Muscle of leg (tissue), 11 donors: ENCODE measurements around the gene VCL. TPM values are rescaled to one million over a fixed set of nuclear protein-coding genes. Genes with fewer than 3 reads are reported as not detected.
A peak's percentile ranks its signal among the peaks of the same experiment; 100 is the strongest.
"Not testable (repeated sequence)": the region's sequence is repeated elsewhere in the genome, so short reads cannot be mapped to it uniquely, and the experiment has no call there.

Experiments used
- DNase-seq: peaks from one replicate; pipeline ENCODE4 v3.0.0; 2013
- H3K27ac ChIP-seq: one replicate; pipeline ENCODE4 v1.5.1; 2013; ENCODE audit warnings: mild to moderate bottlenecking, low read length, control low read depth
- H3K27me3 ChIP-seq: one replicate; pipeline ENCODE4 v1.6.1; 2013; ENCODE audit warnings: low read length; ENCODE audit not compliant: control insufficient read depth, insufficient read depth
- H3K36me3 ChIP-seq: one replicate; pipeline ENCODE4 v1.6.1; 2013; ENCODE audit warnings: low read length; ENCODE audit not compliant: control insufficient read depth, insufficient read depth
- H3K4me1 ChIP-seq: one replicate; pipeline ENCODE4 v1.6.1; 2013; ENCODE audit warnings: low read length; ENCODE audit not compliant: control insufficient read depth, insufficient read depth
- H3K4me3 ChIP-seq: one replicate; pipeline ENCODE4 v1.5.1; 2013; ENCODE audit warnings: low read length, control low read depth
- H3K9me3 ChIP-seq: replicated peaks from 2 replicates; pipeline ENCODE4 v1.6.1; 2013; ENCODE audit warnings: low read depth, low read length; ENCODE audit not compliant: control insufficient read depth
- WGBS: methylation state at CpG from one replicate; pipeline ENCODE4 v1.1.5; 2013; ENCODE audit warnings: missing lambda C conversion rate; ENCODE audit not compliant: insufficient coverage; 5-methylcytosine and 5-hydroxymethylcytosine counted together
- polyA plus RNA-seq, 8 donors: library from polyadenylated mRNA; unstranded; fragments of 120-200 nt; gene quantifications; one replicate each; pipeline versions ENCODE4 v1.2.1 to v1.2.3, GENCODE V29; 2013; ENCODE audit warnings: inconsistent platforms in 1 of 8, low replicate concordance in 1 of 8; ENCODE audit not compliant: insufficient read length in 8 of 8, insufficient read depth in 1 of 8
- total RNA-seq: library from RNA; stranded (reverse); fragments of 120-200 nt; gene quantifications from one replicate; pipeline ENCODE4 v1.2.4, GENCODE V29; 2013

The VCL gene
- total and polyA plus RNA-seq, 9 donors: 99.2 to 153 (median 124) TPM

DNA sequence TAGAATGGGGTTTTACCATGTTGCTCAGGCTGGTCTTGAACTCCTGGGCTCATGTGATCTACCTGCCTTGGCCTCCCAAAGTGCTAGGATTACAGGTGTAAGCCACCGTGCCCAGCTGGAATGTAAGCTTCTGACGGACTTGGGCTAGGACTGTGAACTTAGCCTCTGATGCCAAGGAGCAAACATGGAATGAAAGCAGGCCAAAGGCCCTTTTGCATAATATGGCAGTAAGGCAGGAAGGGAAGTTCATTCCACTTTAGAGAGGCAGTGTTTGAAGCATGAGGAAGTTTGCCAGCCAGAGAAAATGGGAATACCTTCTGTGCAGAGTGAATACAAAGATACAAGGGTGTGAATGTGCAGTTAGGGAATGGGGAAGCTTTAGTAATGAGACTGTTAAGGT is 20.3 kb downstream of the VCL start:
- peaks cover 2% of the 10 kb centered on the region for H3K36me3 ChIP-seq
- H3K27me3 ChIP-seq: no peaks in the 10 kb centered on the region
- H3K27ac ChIP-seq: no peak overlapping the region
- 65% methylated on average over 2 of the region's 2 CpGs for WGBS
- no peak overlapping the region for H3K4me3 ChIP-seq
- H3K9me3 ChIP-seq: no peaks in the 10 kb centered on the region
- peaks cover 3% of the 10 kb centered on the region for H3K4me1 ChIP-seq
- DNase-seq: peak; percentile 63

DNA sequence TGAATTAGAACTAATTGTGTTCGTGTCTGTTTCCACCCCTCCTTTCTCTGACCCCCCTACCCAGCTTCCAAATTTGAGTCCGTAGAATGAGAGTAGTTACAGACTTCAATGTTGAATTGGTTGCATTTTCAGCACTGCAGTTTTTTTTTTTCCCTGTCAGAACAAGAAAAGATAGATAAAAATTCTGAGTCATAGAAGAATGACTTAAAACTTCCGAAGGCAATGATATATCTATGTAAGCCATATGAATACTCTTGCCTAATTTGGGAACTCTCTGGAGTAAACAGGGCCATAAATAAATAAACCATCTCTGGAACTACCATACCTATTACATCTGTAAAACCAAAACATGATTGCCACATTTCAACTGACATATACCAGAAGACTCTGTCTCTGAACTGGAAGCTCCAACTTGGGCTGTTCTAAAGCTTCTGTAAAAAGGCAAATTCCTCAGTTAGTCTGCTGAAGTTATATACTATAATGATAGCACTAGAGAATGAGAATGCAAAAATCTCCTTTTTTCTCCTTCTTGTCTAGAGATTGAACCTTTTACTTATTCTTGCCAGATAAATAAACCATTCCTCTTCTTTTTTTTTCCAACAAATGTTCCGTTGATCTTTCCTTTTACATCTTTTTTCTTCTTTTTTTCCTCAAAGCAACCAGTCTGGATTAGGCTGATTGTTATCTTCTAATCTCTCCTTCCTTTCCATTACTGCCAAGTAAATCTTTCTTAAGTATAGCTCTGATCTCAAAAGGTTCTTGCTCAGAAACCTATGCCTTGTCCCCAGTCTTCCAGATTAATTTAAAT is 23.5 kb downstream of the VCL start:
- Histone ChIP-seq H3K27ac (no peak overlapping the region), H3K4me1 (peaks cover 3% of the 10 kb centered on the region)
- WGBS: no CpG with 5 or more reads among the region's 4 CpGs

DNA sequence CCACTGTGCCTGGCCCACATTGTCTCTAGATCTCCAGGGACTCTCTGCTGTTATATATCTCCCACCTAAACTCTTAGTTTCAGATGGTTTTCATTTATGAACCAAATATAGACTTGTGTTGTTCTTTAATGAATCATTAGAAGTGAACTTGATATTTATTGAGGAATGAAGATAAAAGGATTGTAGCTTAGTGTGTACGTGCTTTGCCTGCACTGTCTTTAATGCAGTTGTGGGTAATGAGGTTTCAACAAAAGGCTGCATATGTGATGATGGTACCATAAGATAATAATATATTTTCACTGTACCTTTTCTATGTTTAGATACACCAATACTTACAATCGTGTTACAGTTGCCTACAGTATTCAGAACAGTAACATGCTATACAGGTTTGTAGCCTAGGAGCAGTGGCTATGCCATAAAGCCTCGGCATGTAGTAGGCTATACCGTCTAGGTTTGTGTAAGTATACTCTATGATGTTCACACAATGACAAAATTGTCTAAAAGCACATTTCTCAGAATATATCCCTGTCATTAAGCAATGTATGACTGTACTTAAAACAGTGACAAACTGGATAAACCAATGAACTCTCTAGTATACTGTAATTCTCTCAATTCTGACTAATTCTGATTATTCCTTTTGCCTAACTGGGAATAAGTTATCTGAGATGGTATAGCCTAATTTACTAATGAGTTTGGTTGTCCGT is 25.2 kb downstream of the VCL start:
- H3K4me1 ChIP-seq: peaks cover 2% of the 10 kb centered on the region
- H3K9me3 ChIP-seq: no peaks in the 10 kb centered on the region
- H3K36me3 ChIP-seq: peaks cover 4% of the 10 kb centered on the region
- DNase-seq: no peak
- H3K4me3 ChIP-seq: no peak overlapping the region
- H3K27ac ChIP-seq: no peak overlapping the region
- WGBS: no CpG with 5 or more reads among the region's 5 CpGs
- no peaks in the 10 kb centered on the region for H3K27me3 ChIP-seq

More for the DNA sequence above, 23.5 kb downstream of the VCL start:
- H3K36me3 ChIP-seq: peaks cover 4% of the 10 kb centered on the region
- H3K27me3 ChIP-seq: no peaks in the 10 kb centered on the region
- H3K9me3 ChIP-seq: no peaks in the 10 kb centered on the region
- no peak overlapping the region for H3K4me3 ChIP-seq
- DNase-seq: no peak

DNA sequence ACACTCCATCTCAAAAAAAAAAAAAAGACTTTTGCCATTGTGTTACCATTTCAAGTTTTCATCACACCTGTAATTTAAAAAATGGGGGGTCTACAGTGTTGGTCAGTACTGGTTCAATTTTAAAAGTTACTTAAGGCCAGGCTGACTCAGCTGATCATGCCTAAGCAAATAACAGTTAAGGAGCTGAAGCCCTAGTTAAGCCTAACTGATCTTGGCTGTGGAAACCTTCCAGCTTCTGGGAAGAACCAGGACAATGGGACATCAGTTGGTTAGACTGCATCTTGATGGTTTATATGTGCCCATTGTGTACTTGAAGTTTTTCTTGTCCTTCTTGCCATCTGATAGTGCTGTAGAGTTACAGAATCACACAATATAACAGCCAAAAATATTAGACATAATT is 26.7 kb downstream of the VCL start:
- no peak for DNase-seq
- Histone ChIP-seq H3K4me3 (no peak overlapping the region), H3K27ac (no peak overlapping the region), H3K9me3 (no peaks in the 10 kb centered on the region), H3K36me3 (peaks cover 4% of the 10 kb centered on the region), H3K27me3 (no peaks in the 10 kb centered on the region), H3K4me1 (peaks cover 3% of the 10 kb centered on the region)

DNA sequence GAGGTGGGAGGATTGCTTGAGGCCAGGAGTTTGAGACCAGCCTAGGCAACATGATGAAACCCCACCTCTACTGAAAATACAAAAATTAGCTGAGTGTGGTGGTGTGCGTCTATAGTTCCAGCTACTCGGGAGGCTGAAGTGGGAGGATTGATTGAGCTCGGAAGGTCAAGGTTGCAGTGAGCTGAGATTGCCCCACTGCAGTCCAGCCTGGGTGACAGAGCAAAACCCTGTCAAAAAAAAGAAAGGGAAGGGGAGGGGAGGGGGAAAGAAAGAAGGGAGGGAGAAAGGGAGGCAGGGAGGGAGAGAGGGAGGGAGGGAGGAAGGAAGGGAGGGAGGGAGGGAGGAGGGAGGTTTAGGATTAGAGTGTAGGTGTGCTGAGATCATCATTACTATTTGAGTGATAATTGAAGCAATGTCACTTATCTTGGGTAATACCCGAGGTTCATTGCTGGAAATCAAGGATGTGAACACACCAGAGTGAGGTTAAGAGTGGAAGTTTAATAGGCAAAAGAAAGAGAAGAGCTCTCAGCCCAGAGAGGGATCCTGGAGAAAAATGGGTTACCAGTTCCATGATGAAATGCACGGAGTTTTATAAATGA is 27.6 kb downstream of the VCL start:
- WGBS: 85% methylated on average over 5 of the region's 5 CpGs
- H3K4me3 ChIP-seq: no peak overlapping the region
- DNase-seq: no peak
- peaks cover 3% of the 10 kb centered on the region for H3K4me1 ChIP-seq
- no peaks in the 10 kb centered on the region for H3K27me3 ChIP-seq
- H3K9me3 ChIP-seq: no peaks in the 10 kb centered on the region
- no peak overlapping the region for H3K27ac ChIP-seq
- H3K36me3 ChIP-seq: peaks cover 9% of the 10 kb centered on the region

DNA sequence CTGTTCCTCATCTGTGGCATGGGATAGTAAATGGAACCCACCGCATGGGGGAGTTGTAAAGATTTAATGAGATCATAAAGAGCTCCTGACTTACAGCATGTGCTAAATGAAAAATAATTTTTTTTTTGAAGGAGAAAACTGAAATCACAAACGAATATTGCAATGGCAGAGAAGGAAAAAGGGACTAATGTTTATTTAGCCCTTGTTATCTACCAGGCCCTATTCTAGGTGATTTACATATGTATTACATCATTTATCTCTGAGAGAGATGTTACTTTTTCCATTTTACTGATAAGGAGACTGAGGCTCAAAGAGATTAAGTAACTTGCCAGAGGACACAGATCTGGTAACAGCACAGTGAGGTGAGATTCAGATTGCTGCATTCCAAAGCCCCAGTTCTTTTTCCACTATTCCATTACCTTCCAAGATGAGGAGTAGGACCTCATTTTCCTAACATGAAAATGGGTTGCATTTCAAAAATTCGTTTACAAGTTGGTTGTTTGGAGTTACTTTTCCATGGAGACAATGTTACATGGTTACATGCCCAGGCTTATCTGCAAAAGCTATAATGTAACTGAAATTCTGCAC is 28.6 kb downstream of the VCL start:
- no peak overlapping the region for H3K27ac ChIP-seq
- H3K36me3 ChIP-seq: peaks cover 9% of the 10 kb centered on the region
- H3K4me1 ChIP-seq: peaks cover 3% of the 10 kb centered on the region
- DNase-seq: no peak
- no peak overlapping the region for H3K4me3 ChIP-seq
- no peaks in the 10 kb centered on the region for H3K27me3 ChIP-seq
- 20% methylated on average over 1 of the region's 3 CpGs for WGBS
- H3K9me3 ChIP-seq: no peaks in the 10 kb centered on the region

DNA sequence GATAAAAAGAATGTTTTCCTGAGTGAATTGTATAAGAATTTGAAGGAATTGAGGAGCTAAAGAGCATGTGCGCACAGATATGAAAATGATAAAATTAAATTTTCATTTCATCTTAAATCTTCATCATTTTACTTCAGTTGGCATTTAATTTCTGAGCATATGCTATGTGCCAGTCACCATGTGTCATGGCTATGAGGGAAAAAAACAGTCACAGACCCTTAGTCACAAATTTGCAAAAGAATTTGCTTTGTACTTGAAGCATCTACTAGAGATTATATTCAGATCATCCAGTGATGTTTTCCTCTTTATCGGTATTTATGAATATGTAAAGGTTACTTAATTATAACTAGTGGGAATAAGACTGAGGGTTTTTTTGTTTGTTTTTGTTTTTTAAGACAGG is 29.8 kb downstream of the VCL start:
- H3K4me1 ChIP-seq: peaks cover 3% of the 10 kb centered on the region
- WGBS: no CpG with 5 or more reads among the region's 2 CpGs
- no peak overlapping the region for H3K27ac ChIP-seq
- DNase-seq: no peak
- H3K36me3 ChIP-seq: peaks cover 9% of the 10 kb centered on the region
- H3K9me3 ChIP-seq: no peaks in the 10 kb centered on the region
- H3K4me3 ChIP-seq: no peak overlapping the region
- no peaks in the 10 kb centered on the region for H3K27me3 ChIP-seq

DNA sequence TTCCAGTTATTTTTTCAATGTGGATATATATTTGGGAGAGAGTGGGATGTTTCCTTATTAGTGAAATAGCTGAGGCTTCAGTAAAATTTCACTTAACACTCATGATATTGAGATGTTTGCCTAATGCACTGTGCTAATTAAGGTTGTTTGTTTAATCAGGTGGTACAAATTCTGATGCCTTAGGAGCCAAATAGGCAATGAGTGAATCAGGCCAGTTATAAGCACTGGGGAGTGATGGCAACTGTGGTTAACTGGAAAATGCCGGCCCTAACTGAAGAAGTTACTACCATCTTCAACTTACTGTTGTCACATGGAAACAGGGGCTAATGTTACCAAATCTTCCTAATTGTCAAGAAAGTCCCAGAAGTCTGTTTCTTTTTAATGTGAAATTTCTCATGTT is 32.0 kb downstream of the VCL start:
- DNase-seq: no peak
- Histone ChIP-seq H3K4me3 (no peak overlapping the region), H3K4me1 (peaks cover 3% of the 10 kb centered on the region), H3K27me3 (no peaks in the 10 kb centered on the region), H3K27ac (no peak overlapping the region), H3K36me3 (peaks cover 9% of the 10 kb centered on the region), H3K9me3 (no peaks in the 10 kb centered on the region)
- WGBS: no CpG with 5 or more reads among the region's 1 CpG

DNA sequence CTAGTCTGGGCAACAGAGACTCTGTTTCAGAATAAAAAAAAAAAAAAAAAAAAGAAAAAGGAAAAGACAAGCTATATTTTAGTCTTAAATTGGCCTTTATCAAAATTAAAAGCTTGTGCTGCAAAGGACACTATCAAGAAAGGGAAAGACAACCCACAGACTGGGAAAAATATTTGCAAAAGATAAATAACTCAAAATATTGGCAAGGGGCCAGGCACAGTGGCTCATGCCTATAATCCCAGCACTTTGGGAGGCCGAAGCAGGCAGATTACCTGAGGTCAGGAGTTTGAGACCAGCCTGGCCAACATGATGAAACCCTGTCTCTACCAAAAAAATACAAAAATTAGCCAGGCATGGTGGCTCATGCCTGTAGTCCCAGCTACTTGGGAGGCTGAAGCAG is 34.3 kb downstream of the VCL start:
- H3K9me3 ChIP-seq, H3K4me1 ChIP-seq, H3K27ac ChIP-seq, H3K4me3 ChIP-seq, H3K27me3 ChIP-seq, DNase-seq: not testable (repeated sequence)
- H3K36me3 ChIP-seq: peaks cover 10% of the 10 kb centered on the region
- no CpG with 5 or more reads among the region's 1 CpG for WGBS
